ENCODE data around the gene ALK. TPM values are rescaled to one million over a fixed set of nuclear protein-coding genes. Genes with fewer than 3 reads are reported as not detected.

Gene ALK
- total and polyA plus RNA-seq, 2 donors, result 0.19 to 0.21 TPM

- Histone ChIP-seq H3K27ac (ENCODE audit: low read depth in 1 of 2, low read length in 1 of 2) (no peak overlapping the region), H3K27me3 (ENCODE audit: control insufficient read depth in 2 of 2, insufficient read depth in 1 of 2, low read length in 1 of 2) (no peaks in the 10 kb centered on the region), H3K4me3 (ENCODE audit: low read length in 2 of 2) (no peak overlapping the region), H3K4me1 (ENCODE audit: control insufficient read depth in 2 of 2, insufficient read depth in 2 of 2, low read length in 2 of 2) (no peaks in the 10 kb centered on the region), H3K9me3 (ENCODE audit: control insufficient read depth in 2 of 2, insufficient read depth in 1 of 2, low read length in 1 of 2) (no peaks in the 10 kb centered on the region), H3K36me3 (ENCODE audit: control insufficient read depth in 2 of 2, insufficient read depth in 2 of 2, low read length in 1 of 2) (no peaks in the 10 kb centered on the region)
- WGBS, result 93% methylated on average over 5 of the region's 5 CpGs
- DNase-seq (ENCODE audit: low read depth in 6 of 9, low spot score in 9 of 9), result no peak
Measured at GRCh38 chr2:29611850-29612249, 309.5 kb downstream of the ALK start.

- 95% methylated on average over 2 of the region's 2 CpGs for WGBS
- no peaks in the 10 kb centered on the region for H3K27me3 ChIP-seq (ENCODE audit: control insufficient read depth in 2 of 2, insufficient read depth in 1 of 2, low read length in 1 of 2)
- H3K27ac ChIP-seq (ENCODE audit: low read depth in 1 of 2, low read length in 1 of 2), result no peak overlapping the region
- no peak overlapping the region for H3K4me3 ChIP-seq (ENCODE audit: low read length in 2 of 2)
- no peaks in the 10 kb centered on the region for H3K9me3 ChIP-seq (ENCODE audit: control insufficient read depth in 2 of 2, insufficient read depth in 1 of 2, low read length in 1 of 2)
- DNase-seq (ENCODE audit: low read depth in 6 of 9, low spot score in 9 of 9), result no peak
- H3K36me3 ChIP-seq (ENCODE audit: control insufficient read depth in 2 of 2, insufficient read depth in 2 of 2, low read length in 1 of 2), result no peaks in the 10 kb centered on the region
- H3K4me1 ChIP-seq (ENCODE audit: control insufficient read depth in 2 of 2, insufficient read depth in 2 of 2, low read length in 2 of 2), result no peaks in the 10 kb centered on the region
Measured at GRCh38 chr2:29611261-29611660, 310.1 kb downstream of the ALK start.

- Histone ChIP-seq H3K9me3 (ENCODE audit: control insufficient read depth in 2 of 2, insufficient read depth in 1 of 2, low read length in 1 of 2) (no peaks in the 10 kb centered on the region), H3K36me3 (ENCODE audit: control insufficient read depth in 2 of 2, insufficient read depth in 2 of 2, low read length in 1 of 2) (no peaks in the 10 kb centered on the region), H3K27ac (ENCODE audit: low read depth in 1 of 2, low read length in 1 of 2) (no peak overlapping the region), H3K27me3 (ENCODE audit: control insufficient read depth in 2 of 2, insufficient read depth in 1 of 2, low read length in 1 of 2) (no peaks in the 10 kb centered on the region), H3K4me1 (ENCODE audit: control insufficient read depth in 2 of 2, insufficient read depth in 2 of 2, low read length in 2 of 2) (no peaks in the 10 kb centered on the region), H3K4me3 (ENCODE audit: low read length in 2 of 2) (no peak overlapping the region)
- WGBS, result 98% methylated on average over 3 of the region's 3 CpGs
- DNase-seq (ENCODE audit: low read depth in 6 of 9, low spot score in 9 of 9), result no peak
Measured at GRCh38 chr2:29610569-29610968, 310.8 kb downstream of the ALK start.

GRCh38 chr2:29607038-29607420 is 314.4 kb downstream of the ALK start:
- peak in 1 of 9 donors; percentile 12 for DNase-seq (ENCODE audit: low read depth in 6 of 9, low spot score in 9 of 9)
- no peak overlapping the region for H3K4me3 ChIP-seq (ENCODE audit: low read length in 2 of 2)
- WGBS, result 12% methylated on average over 4 of the region's 4 CpGs
- no peaks in the 10 kb centered on the region for H3K4me1 ChIP-seq (ENCODE audit: control insufficient read depth in 2 of 2, insufficient read depth in 2 of 2, low read length in 2 of 2)
- H3K36me3 ChIP-seq (ENCODE audit: control insufficient read depth in 2 of 2, insufficient read depth in 2 of 2, low read length in 1 of 2), result no peaks in the 10 kb centered on the region
- H3K27ac ChIP-seq (ENCODE audit: low read depth in 1 of 2, low read length in 1 of 2), result no peak overlapping the region
- no peaks in the 10 kb centered on the region for H3K27me3 ChIP-seq (ENCODE audit: control insufficient read depth in 2 of 2, insufficient read depth in 1 of 2, low read length in 1 of 2)
- no peaks in the 10 kb centered on the region for H3K9me3 ChIP-seq (ENCODE audit: control insufficient read depth in 2 of 2, insufficient read depth in 1 of 2, low read length in 1 of 2)

- DNase-seq (ENCODE audit: low read depth in 6 of 9, low spot score in 9 of 9), result no peak
- H3K27ac ChIP-seq (ENCODE audit: low read depth in 1 of 2, low read length in 1 of 2), result no peak overlapping the region
- no peaks in the 10 kb centered on the region for H3K9me3 ChIP-seq (ENCODE audit: control insufficient read depth in 2 of 2, insufficient read depth in 1 of 2, low read length in 1 of 2)
- no peak overlapping the region for H3K4me3 ChIP-seq (ENCODE audit: low read length in 2 of 2)
- H3K27me3 ChIP-seq (ENCODE audit: control insufficient read depth in 2 of 2, insufficient read depth in 1 of 2, low read length in 1 of 2), result no peaks in the 10 kb centered on the region
- WGBS, result 96% methylated on average over 1 of the region's 1 CpG
- no peaks in the 10 kb centered on the region for H3K36me3 ChIP-seq (ENCODE audit: control insufficient read depth in 2 of 2, insufficient read depth in 2 of 2, low read length in 1 of 2)
- H3K4me1 ChIP-seq (ENCODE audit: control insufficient read depth in 2 of 2, insufficient read depth in 2 of 2, low read length in 2 of 2), result no peaks in the 10 kb centered on the region
Measured at GRCh38 chr2:29606104-29607037, 315.0 kb downstream of the ALK start.

GRCh38 chr2:29603341-29603740 is 318.0 kb downstream of the ALK start:
- H3K9me3 ChIP-seq (ENCODE audit: control insufficient read depth in 2 of 2, insufficient read depth in 1 of 2, low read length in 1 of 2), result no peaks in the 10 kb centered on the region
- no peak for DNase-seq (ENCODE audit: low read depth in 6 of 9, low spot score in 9 of 9)
- H3K36me3 ChIP-seq (ENCODE audit: control insufficient read depth in 2 of 2, insufficient read depth in 2 of 2, low read length in 1 of 2), result no peaks in the 10 kb centered on the region
- H3K27me3 ChIP-seq (ENCODE audit: control insufficient read depth in 2 of 2, insufficient read depth in 1 of 2, low read length in 1 of 2), result no peaks in the 10 kb centered on the region
- H3K27ac ChIP-seq (ENCODE audit: low read depth in 1 of 2, low read length in 1 of 2), result no peak overlapping the region
- WGBS, result 48% methylated on average over 1 of the region's 1 CpG
- H3K4me3 ChIP-seq (ENCODE audit: low read length in 2 of 2), result no peak overlapping the region
- no peaks in the 10 kb centered on the region for H3K4me1 ChIP-seq (ENCODE audit: control insufficient read depth in 2 of 2, insufficient read depth in 2 of 2, low read length in 2 of 2)

GRCh38 chr2:29601872-29602271 is 319.5 kb downstream of the ALK start:
- 97% methylated on average over 3 of the region's 3 CpGs for WGBS
- no peaks in the 10 kb centered on the region for H3K4me1 ChIP-seq (ENCODE audit: control insufficient read depth in 2 of 2, insufficient read depth in 2 of 2, low read length in 2 of 2)
- no peaks in the 10 kb centered on the region for H3K36me3 ChIP-seq (ENCODE audit: control insufficient read depth in 2 of 2, insufficient read depth in 2 of 2, low read length in 1 of 2)
- H3K4me3 ChIP-seq (ENCODE audit: low read length in 2 of 2), result no peak overlapping the region
- no peak overlapping the region for H3K27ac ChIP-seq (ENCODE audit: low read depth in 1 of 2, low read length in 1 of 2)
- DNase-seq (ENCODE audit: low read depth in 6 of 9, low spot score in 9 of 9), result no peak
- H3K27me3 ChIP-seq (ENCODE audit: control insufficient read depth in 2 of 2, insufficient read depth in 1 of 2, low read length in 1 of 2), result no peaks in the 10 kb centered on the region
- no peaks in the 10 kb centered on the region for H3K9me3 ChIP-seq (ENCODE audit: control insufficient read depth in 2 of 2, insufficient read depth in 1 of 2, low read length in 1 of 2)

GRCh38 chr2:29601321-29601720 is 320.1 kb downstream of the ALK start:
- Histone ChIP-seq H3K27me3 (ENCODE audit: control insufficient read depth in 2 of 2, insufficient read depth in 1 of 2, low read length in 1 of 2) (no peaks in the 10 kb centered on the region), H3K27ac (ENCODE audit: low read depth in 1 of 2, low read length in 1 of 2) (no peak overlapping the region), H3K4me1 (ENCODE audit: control insufficient read depth in 2 of 2, insufficient read depth in 2 of 2, low read length in 2 of 2) (no peaks in the 10 kb centered on the region), H3K4me3 (ENCODE audit: low read length in 2 of 2) (no peak overlapping the region), H3K36me3 (ENCODE audit: control insufficient read depth in 2 of 2, insufficient read depth in 2 of 2, low read length in 1 of 2) (no peaks in the 10 kb centered on the region), H3K9me3 (ENCODE audit: control insufficient read depth in 2 of 2, insufficient read depth in 1 of 2, low read length in 1 of 2) (no peaks in the 10 kb centered on the region)
- 93% methylated on average over 5 of the region's 5 CpGs for WGBS
- no peak for DNase-seq (ENCODE audit: low read depth in 6 of 9, low spot score in 9 of 9)

GRCh38 chr2:29599946-29600345 is 321.4 kb downstream of the ALK start:
- H3K27me3 ChIP-seq (ENCODE audit: control insufficient read depth in 2 of 2, insufficient read depth in 1 of 2, low read length in 1 of 2), result no peaks in the 10 kb centered on the region
- WGBS, result 98% methylated on average over 4 of the region's 4 CpGs

More at GRCh38 chr2:29599946-29600345, 321.4 kb downstream of the ALK start:
- Histone ChIP-seq H3K4me3 (ENCODE audit: low read length in 2 of 2) (no peak overlapping the region), H3K36me3 (ENCODE audit: control insufficient read depth in 2 of 2, insufficient read depth in 2 of 2, low read length in 1 of 2) (no peaks in the 10 kb centered on the region), H3K9me3 (ENCODE audit: control insufficient read depth in 2 of 2, insufficient read depth in 1 of 2, low read length in 1 of 2) (no peaks in the 10 kb centered on the region), H3K27ac (ENCODE audit: low read depth in 1 of 2, low read length in 1 of 2) (no peak overlapping the region), H3K4me1 (ENCODE audit: control insufficient read depth in 2 of 2, insufficient read depth in 2 of 2, low read length in 2 of 2) (no peaks in the 10 kb centered on the region)
- no peak for DNase-seq (ENCODE audit: low read depth in 6 of 9, low spot score in 9 of 9)
